ENCODE results near the gene GRPEL2.
"Not testable (repeated sequence)": the region's sequence is repeated elsewhere in the genome, so short reads cannot be mapped to it uniquely, and the experiment has no call there.

GRPEL2 gene

DNA sequence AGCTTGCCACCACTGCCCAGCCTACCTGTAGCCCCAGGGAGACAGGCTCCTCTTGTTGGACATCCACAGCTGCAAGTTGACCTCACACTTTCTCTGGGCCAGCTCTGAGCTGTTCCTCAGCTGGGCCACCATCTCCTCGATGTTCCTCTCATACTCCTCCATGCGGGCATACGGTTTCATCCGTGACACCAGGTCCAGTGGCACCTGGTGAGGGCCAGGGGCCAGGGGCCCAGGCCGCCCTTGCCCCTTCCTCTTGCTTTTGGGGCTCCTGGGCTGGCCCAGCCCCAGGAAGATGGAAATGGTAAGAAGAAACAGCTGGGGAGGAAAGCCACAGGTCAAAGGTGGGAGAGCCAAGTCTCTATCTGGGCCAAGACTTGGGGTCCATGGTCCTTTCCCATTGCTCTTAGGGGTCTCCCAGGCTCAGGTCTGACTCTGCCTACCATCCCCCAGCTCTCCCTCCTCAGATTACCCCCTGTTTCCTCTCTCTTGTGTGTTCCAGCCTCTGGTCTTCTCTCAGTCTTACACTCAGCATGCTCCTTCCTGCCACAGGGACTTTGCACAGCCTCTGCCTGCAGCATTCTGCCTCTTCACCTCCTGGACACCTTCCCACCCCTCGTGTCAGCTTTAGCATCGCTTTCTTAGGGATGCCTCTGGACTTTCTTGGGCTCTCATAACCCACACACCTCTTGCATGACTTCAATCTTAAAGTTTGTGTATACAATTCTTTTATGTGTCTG is 31.6 kb downstream of the GRPEL2 start:
- DNase-seq (ENCODE audit: low spot score) = no peak

DNA sequence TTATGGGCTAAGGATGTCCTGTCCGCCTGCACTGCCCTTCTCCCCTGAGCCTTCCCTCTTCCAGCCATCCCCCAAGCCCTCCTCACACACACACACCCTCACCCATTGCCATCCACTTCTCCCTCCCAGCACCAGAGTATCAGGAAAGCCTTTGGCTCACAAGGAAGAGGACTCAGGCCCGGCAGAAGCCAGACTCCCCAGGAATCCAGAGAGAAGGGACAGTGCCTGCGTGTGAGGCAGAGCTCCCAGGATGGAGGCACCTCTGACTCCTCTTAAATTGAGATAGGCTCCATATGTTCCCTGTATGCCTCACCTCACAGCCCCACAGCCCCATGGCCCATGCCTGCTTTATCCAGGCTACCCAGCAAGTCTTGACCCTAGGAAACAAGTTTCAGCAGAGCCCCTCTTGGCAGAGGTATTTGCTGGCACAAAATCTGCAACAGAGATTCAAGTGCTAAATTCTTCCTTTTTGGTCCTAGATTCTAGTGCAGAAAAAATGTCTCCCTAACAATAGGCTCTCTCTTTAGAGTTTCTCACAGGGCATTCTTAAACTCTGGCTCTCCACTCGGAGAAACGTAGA is 33.0 kb downstream of the GRPEL2 start:
- no peak for DNase-seq (ENCODE audit: low spot score)

DNA sequence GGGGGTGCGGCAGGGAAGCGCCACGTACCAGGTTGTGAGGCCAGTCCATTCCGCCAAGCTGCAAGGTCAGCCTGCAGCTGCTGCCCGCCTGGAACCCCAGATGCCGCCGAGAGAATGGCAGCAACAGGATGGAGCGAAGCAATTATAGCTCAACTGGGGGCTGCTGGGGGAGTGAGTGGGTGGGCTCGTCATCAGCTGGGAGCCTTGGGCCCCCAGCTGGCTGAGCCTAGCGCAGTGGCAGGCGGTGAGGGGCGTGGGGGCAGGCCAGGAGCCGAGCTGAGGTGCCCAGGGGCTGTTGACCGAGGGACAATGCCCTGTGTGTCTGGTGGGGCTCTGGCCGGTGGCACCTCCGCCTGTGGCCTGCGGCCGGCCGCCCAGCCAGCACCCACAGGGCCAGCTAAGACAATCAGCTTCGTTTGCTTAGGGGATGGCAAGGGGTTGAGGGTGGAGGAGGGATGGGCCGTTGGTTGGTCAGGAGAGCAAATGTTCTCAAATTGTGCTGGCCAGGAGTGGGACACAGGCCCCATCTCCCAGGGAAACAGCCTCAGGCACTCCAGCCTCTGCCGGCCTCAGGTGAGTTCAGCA is 34.0 kb downstream of the GRPEL2 start, which contains the start of gene IL17B:
IL17B (minus strand) TSS at position 116 of the 585 bp plus-strand sequence; CDS start at position 49, 67 bp downstream.
- no peak for DNase-seq (ENCODE audit: low spot score)

DNA sequence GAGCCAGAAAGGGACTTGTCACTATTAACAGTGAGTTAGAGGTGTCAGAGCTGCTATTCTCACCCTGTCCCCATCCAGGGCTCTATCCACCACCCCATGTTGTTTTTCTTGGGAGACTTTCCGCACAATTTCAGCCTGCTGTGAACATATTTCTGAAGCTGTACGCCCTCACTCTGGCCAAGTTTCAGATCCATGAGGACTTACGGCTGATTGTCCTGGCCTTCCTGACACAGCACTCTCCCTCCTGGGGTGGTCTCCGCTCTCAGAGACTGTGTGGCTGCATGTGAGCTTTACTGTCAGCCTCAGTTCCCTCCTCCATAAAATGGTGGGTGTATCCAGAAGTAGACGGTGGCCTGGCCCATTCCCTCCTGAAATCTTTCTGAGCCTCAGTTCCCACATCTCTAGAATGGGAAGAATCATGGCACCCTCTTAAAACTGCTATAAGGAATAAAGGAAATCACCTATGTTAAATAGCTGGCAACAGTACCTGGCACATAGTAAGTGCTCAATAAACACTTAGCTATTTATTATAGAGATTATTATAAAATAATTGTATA is 34.6 kb downstream of the GRPEL2 start:
- DNase-seq (ENCODE audit: low spot score) = no peak

DNA sequence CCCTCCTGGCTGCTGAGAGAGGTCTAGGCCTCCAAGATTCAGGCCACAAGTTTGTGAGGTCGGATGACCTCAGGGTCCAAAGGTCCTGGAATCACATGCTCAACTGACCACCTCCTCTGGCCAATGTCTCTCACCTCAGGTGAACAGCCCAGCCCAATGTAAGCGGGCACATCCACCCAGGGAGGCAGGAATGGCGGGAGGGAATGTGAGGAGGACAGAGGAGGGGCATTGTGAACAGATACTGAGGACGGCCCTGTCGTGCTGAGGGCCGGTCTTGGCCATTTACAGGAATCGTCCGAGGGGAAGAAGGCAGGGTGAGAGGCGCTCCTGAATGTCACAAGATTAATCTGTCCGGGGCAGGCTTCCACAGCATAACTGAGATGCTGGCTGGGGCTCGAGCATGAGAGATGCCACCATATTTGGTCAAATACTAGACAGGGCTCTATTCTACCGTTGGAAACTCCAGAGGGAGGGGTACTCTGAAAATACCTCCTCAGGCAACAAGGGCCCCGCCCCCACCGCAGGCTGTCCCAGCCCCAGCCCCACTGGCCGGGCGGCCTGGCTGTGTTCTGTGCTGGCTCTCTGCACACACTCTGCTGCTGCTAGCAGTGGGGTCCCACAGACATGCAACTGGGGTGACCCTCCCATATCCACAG is 35.3 kb downstream of the GRPEL2 start:
- DNase-seq (ENCODE audit: low spot score) = no peak

DNA sequence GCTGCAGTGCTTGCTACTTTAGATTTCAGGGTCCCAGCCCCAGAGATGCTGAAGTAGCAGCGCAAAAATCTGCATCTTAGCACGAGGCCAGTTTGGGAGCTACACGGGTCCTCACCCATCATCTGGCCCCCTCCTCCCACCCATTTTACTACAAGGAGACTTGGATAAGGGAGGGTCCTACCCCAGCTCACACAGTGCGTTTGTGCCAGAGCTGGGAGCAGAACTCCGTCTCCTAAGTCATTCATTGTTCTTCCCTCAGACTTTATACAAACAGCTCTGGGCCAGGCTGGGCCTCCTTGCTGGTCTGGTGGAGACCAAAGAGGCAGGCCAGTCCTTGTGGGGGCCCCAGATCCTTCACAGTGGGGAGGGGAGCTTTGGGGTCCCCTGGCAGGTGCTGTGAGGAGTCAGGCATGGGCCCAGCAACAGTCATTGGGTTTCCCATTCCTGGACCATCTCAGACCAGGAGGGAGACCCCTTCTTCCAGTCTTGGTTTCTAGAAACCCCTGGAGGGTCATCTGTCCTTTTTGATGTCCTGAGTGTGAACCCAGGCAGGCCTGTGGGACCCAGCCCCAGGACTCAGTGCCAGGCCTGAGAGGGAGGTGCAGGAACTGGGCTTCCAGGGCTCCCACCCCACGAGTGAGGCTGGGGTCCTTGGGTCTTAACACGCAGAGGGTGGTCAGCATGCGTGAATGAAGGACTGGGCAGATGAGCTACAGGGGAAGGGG is 36.1 kb downstream of the GRPEL2 start:
- no peak for DNase-seq (ENCODE audit: low spot score)

DNA sequence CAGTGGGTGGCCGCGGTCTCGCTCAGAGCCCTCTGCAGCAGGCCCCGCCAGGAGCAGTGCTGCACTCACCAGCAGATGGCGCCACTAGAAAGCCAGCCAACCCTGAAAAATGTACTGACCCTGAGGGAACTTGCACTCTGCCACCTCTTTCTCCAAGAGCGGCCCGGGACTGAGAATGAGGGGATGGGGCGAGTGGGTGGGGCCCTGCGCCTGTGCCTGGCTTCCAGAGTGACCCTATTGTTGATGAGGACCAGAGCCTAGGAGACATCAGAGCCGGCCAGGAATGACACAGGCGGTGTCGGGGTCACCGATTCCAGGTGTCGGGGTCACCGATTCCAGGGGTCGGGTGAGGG is 36.7 kb downstream of the GRPEL2 start:
- peak; percentile 69 for DNase-seq (ENCODE audit: low spot score)

DNA sequence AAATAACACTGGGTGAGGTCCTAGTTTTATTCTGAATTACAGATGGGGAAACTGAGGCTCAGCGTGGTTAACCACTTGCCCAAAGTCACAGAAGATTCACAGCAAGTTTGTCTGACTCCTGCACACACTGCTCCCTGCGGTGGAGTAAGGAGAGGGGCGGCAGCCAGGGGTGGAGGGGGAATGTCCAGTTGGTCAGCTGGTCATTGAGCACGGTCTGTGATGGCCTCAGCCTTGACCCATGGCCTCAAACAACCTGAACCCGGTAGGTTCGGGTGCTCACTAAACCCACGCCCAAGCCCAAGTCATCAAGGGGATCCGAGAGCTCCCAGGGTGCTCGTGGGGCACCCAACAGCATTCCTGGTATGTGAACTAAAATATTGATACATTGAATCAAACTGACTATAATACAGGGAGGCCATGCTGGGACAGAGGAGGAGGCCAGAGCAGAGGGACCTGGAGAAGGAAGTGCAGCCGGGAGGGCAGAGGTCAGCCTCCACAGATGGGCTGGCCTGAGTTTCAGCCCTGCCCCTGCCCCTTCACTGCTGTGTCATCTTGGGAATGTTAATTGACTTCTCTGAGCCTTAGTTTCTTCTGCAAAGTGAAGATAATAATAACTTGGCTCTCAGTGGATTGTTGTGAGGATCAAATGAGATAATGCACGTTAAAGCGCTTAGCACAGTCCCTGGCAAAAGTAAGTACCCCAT is 37.4 kb downstream of the GRPEL2 start:
- no peak for DNase-seq (ENCODE audit: low spot score)

DNA sequence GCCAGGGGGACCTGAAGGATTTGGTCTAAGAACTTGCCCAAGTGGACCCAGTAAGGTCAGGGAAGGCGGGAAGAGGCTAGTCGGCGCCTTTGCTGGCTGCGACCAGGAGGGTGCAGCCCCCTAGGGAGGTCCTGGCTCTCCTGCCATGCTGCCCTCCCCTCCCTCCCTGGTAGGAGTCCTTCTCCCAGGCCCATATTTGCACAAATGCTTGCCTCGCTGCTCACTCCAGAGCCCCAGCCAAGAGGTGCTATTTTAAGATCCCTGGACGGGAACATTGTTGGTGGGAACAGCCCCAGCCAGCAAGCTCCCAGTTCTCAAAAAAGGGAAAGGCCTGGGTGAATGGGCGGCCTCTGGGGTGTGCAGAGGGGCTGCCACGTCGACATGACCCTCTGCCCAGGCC is 38.1 kb downstream of the GRPEL2 start:
- DNase-seq (ENCODE audit: low spot score) = no peak

DNA sequence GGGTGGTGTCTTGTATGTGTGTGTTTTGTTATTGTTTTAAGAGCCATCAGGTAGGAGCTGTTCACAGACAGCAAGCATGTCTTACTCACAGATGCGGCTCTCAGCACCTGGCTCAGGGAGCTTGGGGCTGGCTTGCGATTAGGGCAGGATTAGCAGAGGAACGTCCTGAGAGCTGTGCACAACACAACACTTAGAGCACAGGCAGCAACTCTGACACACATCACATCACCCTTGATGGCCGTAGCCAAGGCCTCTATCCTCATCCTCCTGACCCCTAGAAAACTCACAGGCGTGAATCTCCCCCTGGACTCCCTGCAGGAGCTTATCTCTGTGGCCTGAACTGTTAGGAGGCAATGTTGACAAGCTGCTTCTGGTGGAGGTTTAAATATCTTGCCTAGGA is 40.9 kb downstream of the GRPEL2 start:
- DNase-seq (ENCODE audit: low spot score) = no peak

DNA sequence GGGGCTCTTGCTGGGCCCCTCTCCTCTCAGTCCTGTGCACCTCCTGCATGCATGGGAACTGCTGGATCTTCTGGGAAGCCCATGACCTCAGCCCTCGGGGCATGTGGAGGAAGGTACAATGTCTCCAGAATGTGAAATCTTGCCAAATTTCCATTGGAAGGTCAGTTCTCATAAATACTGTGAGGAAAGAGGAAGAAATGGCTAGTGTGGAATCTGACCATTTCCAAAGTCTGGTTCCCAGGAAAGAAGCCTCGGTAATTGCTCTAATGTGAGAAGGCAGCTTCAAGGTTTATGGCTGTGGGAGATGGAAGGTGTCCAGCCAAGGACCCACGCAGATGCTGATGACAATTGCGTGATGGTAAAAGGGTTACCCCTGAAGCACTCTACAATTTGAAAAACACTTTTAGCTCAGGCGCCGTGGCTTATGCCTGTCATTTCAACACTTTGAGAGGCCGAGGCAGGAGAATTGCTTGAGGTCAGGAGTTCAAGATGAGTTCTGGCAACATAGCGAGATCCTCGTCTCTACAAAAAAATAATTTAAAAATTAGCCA is 41.9 kb downstream of the GRPEL2 start:
- no peak for DNase-seq (ENCODE audit: low spot score)

DNA sequence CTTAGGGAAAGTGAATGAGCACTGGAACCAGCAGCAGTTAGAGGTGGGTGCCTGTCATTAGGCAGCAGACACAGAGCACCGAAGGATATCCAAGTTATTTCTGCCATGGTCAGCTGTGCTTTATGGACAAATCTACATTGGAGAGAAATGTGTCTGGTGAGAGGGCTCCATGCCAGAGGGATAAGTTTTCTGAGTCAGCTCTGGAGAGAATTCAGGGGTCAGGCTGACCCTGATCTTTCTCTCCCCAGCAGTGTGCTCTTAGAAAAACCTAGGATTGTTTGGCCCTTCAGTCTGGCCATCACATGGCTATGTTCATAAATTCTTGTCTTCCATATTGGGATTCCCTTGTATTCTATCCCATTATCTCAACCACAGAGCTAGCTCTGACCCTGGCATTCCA is 42.7 kb downstream of the GRPEL2 start:
- DNase-seq (ENCODE audit: low spot score) = no peak

DNA sequence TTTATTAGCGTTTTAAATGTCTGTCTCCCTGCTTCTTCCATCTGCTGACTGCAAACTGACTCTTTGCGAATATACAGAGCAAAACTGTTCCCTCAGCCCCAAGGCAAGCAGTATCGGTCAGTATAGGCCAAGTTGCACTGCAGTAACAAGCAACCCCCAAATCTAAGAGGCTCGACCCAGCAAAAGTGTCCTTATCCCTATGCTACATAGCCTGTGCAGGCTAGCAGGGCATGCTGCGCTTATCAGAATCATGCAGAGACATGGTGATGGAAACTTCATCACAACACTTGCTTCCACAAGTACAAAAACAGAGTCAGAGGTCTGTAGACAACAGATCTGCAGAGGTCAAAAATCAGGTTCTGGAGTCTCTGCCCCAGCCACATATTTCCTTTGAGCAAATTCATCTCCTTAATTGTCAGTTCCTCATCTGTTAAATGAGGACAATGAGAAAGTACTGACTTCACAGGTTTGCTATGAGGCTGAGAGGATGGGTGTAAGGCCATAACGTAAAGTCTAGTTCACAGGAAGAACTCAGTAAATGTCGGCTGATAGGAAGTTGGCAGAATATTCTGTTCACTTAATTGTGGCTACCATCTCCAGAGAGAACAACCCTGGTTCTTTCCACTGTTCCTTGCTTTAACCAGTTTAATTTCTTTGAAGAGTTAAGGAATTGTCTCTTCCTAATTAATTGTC is 43.3 kb downstream of the GRPEL2 start:
- DNase-seq (ENCODE audit: low spot score) = no peak

DNA sequence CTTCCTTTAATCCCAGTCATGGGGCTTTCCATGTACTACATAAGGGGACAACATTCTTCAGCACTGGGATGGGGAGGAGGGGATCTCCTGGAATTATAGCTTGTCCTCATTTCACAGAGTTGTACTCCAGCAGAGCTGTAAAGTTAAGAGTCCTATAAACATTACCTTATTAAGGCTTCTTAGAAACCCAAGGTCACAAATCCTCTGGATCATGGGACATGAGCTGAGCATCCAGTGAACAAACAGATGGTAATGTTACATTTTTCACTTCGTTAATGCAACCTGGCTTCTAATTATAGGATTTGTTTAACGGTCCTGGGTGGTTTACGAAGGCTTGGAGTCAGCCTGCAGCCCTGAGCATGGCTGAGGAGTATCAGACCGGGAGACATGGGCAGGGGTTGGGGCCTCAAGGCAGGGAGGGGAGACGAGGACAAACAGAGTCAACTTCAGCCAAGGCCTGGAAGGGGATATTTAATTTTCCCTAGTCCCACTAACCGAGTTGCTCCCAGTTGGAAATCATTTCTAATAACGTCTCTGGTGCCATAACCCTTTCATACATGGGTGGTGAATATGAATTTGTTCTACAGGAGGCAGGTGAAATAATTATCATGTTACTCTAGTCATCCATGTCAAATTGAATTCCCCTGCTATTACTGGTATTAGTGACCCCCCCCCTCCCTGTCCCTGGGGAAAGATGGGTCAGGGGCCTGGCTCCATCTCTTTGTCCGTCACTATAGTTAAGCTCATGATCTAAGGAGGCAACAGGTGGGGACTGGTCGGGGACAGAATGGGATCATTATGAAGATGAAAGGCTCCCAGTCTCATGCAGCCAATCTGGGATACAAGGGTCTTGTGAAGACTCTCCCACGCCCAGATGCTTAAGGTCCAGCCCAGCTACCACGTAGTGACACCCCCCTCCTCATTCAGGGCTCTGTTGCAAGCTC is 44.5 kb downstream of the GRPEL2 start:
- DNase-seq (ENCODE audit: low spot score) = no peak

DNA sequence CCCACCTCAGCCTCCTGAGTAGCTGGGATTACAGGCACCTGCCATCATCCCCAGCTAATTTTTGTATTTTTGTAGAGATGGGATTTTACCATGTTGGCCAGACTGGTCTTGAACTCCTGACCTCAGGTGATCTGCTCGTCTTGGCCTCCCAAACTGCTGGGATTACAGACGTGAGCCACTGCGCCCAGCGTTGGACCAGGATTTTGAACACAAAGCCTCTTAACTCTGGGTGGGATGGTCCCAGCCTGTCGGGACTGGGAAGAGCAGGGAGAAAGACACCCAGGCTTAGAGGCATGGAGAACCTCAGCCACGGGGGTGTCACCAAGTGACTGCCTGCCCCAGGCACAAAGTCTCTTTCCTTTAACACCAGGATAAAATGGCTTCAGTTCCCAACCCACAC is 45.8 kb downstream of the GRPEL2 start:
- DNase-seq (ENCODE audit: low spot score) = not testable (repeated sequence)

DNA sequence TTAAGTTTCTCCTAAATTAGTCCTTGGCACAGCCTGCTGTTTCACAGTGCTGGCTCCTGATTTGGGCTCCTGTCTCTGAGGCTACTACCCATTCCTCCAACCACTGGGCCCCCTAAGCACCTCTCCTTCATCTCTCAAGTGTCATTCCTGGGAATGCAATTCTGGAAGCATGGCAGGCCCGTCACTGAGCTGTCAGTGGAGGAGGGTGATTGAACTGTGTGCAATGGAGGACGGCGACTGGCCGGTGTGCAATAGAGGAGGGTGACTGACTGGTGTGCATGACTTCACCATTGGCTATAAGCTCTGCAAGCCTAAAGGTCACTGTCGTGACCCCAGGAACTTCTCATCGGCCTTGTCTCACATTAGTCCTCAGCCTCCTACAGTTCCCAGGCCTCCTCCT is 46.2 kb downstream of the GRPEL2 start:
- no peak for DNase-seq (ENCODE audit: low spot score)

DNA sequence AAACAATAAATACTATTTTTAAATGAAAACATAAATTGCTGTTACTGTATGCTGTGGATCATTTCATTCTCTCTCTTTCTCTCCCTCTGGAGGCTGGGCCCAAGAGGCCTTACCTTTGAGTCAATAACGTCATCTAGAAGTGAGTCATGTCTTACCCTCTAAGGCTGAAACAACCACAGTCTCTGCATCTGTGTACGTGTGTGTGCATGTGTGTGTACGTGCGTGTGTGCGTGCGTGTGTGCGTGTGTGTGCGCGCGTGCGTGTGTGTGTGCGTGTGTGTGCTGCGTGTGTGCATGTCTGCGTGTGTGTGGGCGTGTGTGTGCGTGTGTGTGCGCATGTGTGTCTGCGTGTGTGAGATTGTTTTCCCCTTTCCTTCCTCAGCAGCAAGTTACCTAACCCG is 47.4 kb downstream of the GRPEL2 start:
- no peak for DNase-seq (ENCODE audit: low spot score)

DNA sequence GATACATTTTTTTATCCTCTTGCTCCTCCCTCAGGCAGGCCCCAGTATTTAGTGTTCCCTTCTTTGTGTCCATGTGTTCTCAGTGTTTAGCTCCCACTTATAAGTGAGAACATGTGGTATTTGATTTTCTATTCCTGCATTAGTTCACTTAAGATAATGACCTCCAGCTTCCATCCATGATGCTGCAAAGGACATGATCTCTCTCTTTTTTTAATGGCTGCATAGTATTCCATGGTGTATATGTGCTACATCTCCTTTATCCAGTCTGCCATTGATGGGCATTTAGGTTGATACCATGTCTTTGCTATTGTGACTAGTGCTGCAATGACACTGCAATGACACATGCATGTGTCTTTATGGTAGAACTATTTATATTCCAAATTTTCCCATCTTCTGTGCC is 49.7 kb downstream of the GRPEL2 start:
- DNase-seq (ENCODE audit: low spot score) = not testable (repeated sequence)

DNA sequence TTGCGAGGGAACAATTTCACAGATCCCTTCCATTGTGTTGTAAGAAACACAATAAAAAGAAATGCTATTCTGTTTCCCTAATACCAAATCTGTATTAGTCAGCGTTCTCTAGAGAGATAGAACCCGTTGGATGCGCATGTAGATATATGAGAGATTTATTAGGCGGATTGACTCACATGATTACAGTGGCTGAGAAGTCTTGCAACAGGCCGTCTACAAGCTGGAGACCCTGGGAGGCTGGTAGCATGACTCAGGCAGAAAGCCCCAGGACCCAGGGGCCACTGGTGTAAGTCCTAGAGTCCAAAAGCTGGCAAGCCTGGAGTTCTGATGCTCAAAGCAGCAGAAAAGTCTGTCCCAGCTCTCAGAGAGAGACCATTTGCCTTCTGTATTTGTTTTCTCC is 52.2 kb downstream of the GRPEL2 start:
- no peak for DNase-seq (ENCODE audit: low spot score)
